Measurements from ENCODE around the gene TMOD2.

DNA sequence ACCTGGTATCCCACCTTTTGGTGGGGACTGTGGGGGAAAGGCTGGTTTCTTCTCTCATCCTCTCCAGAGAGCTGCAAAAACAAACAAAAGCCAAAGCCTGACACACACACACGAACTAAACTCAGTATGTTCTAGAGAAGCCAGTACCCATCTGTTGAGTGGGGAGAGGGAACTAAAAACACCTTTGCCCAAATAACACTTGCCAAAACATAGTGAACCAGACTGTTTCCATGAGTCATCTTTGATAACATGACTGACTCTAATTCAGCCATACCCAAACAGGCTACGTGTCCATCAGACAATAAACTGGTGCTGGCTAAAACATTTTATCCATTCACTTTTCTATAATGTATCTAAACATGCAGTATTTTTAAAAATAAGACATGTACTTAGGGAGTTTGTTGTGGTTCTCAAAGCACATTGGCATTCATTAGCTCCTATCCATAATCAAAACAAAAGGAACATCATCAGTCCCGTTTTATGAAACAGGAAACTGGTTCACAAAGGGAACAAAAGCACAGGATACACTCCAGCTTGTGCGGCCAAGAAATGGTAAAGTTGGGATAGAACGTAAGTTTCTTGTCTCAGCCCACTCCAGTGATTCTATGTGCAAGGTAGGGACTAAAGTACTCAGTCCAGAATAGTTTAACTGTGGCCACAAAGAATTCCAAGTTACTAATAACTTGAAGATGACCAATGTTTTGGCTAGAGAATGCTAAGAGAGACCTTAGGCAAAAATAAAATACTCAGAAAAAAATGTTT, 30.0 kb upstream of the TMOD2 start:
- TF ChIP-seq, protein P1, sequence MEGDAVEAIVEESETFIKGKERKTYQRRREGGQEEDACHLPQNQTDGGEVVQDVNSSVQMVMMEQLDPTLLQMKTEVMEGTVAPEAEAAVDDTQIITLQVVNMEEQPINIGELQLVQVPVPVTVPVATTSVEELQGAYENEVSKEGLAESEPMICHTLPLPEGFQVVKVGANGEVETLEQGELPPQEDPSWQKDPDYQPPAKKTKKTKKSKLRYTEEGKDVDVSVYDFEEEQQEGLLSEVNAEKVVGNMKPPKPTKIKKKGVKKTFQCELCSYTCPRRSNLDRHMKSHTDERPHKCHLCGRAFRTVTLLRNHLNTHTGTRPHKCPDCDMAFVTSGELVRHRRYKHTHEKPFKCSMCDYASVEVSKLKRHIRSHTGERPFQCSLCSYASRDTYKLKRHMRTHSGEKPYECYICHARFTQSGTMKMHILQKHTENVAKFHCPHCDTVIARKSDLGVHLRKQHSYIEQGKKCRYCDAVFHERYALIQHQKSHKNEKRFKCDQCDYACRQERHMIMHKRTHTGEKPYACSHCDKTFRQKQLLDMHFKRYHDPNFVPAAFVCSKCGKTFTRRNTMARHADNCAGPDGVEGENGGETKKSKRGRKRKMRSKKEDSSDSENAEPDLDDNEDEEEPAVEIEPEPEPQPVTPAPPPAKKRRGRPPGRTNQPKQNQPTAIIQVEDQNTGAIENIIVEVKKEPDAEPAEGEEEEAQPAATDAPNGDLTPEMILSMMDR (IDR thresholded peaks at IDR 0.05; ENCODE audit: insufficient read depth, low read depth, low read length) = no peak
- no peak for TF ChIP-seq EZH2 (IDR thresholded peaks at IDR 0.05; ENCODE audit: insufficient read depth, low read length)

Data from astrocyte (in vitro differentiated cells and primary cell).